ENCODE data around the gene SLAIN2.
"Not testable (repeated sequence)": the region's sequence is repeated elsewhere in the genome, so short reads cannot be mapped to it uniquely, and the experiment has no call there.

Gene SLAIN2

DNA sequence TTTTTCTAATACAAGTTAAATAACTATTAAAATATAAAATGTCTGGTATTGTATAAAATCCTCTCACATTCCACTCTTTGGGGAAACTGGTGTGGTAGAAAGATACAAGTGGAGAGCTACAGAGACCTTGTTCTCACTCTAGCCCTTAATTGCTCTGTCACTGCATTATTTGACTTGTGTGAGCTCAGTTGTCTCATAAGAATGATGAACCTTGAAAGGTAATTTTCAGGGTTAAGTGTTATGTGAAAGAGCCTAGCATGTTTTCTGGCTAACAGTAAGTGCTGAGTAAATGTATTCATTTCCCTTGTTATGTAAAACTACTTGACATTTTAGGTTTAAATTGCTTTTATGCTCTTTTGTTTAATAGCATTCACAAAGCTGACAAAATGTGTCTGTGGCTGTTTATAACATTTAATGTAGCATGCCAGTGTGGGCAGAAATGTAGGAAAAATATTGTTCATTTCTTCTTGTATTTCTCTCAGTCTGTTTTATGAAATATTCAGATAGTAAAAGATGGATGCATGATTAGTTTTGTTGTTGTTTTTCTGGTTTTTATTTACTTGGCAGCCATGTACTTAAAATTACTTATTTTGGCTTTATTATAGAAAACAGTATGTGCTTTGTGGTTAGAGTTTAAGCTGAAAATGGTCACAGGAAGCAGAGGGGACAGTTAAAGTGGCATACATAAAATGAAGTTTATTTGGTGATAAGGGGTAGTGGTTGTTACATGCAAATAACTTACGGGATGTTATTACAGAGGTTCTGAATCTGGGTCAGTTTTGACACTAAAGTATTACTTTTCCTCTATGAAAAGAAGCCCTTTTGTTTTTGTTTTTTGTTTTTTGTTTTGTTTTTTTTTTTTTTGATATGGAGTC, 29.2 kb downstream of the SLAIN2 start:
- no peak for DNase-seq
- no peak for ATAC-seq

DNA sequence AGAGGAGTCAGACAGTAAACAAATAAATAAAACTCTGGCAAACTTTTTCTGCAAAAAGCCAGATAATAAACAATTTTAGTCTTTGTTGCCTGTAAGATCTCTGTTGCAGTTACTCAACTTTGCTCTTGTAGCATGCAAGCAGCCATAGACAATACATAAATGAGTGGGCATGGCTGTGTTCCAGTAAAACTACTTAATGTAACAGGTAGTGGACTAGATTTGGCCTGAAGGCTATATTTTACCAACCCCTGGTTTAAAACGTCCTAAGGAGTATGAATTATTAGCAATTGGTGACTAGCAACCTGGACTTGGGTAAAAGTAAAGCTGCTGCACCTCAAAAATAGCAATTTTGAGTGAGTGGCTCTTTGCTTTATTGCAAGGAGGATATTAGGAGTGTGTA, 30.9 kb downstream of the SLAIN2 start:
- ATAC-seq (no peak), DNase-seq (no peak)

DNA sequence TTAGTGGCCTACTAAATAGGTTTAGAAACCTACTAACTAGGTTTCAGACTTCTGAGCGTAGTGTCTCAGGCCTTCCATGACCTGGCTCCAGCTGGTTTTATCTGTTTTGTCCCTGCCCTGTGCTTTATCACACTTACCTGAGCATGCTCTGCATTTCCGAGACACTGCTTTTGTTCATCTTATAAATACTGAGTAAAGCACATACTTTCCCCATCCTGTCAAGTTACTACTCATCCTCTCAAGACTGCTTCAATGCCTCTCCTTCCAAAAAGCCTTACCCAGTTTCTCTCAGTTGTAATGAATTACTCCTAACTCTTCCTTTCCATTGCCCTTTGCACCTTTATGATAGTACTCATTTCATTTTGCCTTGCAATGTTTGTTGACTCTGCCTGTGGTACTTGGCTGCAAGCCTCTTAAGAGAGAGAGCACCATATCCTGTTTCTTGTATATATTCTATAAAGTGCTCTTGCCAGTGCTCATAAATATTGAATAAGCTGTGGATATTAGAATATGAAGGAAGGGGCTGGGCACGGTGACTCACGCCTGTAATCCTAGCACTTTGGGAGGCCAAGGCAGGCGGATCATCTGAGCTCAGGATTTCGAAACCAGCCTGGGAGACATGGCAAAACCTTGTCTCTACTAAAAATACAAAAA, 34.4 kb downstream of the SLAIN2 start:
- DNase-seq (no peak), ATAC-seq (no peak)

DNA sequence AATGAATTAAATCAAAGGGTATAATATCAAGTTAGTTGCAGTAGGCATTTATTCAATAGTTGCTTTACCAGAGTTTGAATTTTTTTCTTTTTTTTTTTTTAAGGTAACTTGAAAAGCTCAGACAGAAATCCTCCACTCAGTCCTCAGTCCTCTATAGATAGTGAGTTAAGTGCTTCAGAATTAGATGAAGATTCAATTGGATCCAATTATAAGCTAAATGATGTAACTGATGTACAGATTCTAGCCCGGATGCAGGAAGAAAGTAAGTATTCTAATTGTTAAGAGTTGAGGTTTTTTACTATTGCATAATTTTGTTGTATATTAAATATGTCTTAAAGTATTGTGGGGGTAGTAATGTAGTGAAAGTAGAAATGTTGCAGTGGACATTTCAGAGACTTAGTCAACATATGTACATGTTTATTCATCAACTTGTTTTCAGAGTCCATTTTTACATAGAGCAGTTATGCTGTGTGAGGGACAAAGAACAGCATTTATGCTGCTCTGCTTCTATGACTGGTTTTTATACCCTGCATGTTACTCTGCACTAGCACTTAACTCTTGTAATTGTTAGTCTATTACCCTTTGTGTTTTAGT, 38.4 kb downstream of the SLAIN2 start:
- DNase-seq, result no peak
- ATAC-seq, result no peak

DNA sequence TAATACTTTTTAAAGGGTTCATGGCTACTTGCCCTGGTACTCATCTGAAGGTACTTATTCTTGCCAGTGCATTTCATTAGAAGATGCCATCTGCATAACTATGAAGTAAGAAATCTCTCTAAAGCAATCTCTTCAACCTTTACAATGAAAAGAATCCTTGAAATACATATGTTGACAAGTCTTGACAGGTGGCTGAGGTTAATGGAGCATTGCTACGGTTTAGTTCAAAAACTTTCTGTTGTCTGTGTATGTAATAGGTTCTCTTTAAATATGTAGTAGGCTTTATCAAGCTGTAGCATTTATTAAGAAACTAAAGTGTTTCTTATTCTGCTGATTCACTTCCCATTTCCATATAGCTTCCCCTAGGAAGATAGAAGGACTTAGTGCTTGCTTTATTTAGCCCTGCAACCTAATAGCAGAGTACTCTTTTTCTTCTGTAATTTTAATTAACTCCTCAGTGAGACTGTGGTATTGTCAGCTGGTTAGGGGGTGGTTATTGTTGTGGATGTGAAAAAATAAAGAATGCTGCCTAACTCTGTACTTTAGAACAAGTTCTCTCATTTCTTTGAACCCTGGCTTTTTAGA, 39.3 kb downstream of the SLAIN2 start:
- no peak for ATAC-seq
- no peak for DNase-seq

DNA sequence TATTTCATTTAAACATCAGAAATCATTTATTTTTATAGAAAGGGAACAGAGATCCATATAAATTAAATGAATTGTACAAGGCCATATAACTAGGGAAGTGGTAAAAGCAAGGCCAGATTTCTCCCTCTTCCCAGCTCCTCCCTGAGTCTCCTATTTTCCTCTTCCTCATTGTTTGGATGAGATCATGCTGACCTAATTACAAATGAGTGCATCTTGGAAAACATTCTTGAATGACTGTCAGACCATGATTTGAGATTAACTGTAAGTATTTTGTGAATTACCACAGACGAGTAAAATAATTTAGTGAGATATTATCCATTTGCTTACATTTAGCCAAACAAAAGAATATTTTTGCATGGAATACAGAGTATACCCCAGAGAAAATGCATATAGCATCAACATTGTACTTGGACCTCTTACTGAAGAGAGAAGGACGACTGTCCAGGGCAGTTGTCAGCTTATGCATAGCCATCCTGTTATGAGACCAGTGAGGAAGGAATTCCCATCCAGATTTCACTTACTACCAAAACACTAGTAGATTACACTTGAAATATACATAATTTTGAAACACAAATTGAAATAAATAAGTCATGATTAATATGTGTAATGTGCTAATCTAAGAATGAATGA, 47.3 kb downstream of the SLAIN2 start:
- ATAC-seq, result no peak

DNA sequence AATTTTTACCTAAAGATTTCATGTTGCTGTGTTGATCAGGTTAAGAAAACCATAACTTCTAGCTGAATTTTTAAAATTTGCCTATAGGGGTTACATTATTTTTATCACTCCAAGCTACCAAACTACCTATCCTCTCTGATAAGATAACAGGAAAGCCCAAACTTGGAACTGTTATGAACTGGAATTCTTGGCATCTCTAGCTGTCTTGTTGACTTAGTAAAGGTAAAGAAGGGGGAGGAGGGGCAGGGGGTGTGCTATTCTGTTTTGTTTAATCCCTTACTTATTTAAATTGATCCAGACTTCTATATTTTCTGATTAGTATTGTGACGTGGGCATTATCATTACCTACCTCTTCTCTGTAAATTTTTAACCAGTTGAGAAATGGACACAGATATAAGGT, 54.7 kb downstream of the SLAIN2 start:
- ATAC-seq (no peak), DNase-seq (no peak)

More for the DNA sequence above, 47.3 kb downstream of the SLAIN2 start:
- DNase-seq, result no peak

DNA sequence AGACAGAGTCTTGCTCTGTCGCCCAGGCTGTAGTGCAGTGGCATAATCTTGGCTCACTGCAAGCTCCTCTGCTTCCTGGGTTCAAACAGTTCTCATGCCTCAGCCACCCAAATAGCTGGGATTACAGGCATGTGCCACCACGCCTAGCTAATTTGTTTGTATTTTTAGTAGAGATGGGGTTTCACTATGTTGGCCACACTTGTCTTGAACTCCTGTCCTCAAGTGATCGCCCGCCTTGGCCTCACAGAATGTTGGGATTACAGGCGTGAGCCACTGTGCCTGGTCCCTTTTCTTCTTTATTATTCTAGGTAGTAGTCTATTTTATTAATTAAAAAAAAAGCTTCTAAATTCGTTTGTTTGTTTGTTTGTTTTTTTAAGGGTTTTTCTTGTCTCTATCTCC, 59.1 kb downstream of the SLAIN2 start:
- ATAC-seq (no peak), DNase-seq (no peak)

DNA sequence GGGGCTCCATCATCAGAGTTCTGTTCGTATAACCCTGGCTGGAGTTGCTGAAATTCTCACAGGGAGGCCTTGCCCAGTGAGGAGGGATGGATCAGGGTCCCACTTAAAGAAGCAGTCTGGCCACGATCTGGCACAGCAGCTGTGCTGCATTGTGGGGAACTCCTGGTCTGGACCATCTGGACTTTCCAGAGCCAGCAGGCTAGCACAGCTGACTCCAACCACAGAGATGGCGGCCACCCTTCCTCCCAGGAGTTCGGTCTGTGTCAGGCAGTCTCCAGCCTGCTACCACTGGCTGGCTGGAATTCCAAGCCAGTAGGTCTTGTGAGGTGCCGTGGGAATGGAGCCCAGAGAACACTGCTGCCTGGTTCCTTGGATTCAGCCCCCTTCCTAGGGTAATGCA, 62.0 kb downstream of the SLAIN2 start:
- DNase-seq, result no peak

DNA sequence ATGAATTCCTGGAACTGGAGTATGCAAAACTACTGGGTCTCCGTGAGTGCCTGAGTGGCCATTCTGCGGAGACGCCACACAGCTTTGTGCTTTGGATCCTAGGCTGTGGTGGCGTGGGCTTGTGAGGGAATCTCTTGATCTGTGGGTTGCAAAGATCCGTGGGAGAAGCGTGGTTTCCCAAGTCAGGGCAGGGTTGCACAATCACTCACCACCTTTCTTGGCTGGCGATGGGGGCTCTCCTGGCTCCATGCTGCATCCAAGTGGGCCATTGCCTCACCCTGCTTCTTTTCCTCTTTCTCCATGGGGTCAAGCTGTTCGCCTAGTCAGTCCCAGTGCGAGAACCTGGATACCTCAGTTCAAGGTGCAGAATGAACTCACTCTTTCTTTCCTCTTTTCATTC, 62.5 kb downstream of the SLAIN2 start:
- DNase-seq (no peak), ATAC-seq (peak; percentile 14)

More for the DNA sequence above, 62.0 kb downstream of the SLAIN2 start:
- ATAC-seq, result no peak

DNA sequence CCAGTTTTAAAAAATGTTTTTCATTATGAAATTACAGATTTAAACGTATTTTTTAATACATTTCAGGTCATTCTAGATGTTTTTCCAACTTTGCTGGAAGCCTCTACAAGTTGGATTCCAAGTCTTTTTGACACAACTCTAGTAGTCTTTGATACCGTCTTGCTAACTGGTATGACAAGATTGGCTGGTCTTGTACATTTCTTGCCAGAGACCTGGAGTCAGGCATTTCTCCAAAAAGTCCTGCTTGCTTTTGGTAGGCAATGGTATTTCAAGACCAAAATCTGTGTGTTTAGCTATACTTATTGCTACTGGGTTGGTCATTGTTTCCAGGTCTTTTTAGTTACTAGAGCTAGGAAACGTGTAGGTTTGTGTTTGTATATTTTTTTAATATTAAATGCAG, 64.6 kb downstream of the SLAIN2 start:
- no peak for DNase-seq
- ATAC-seq, result no peak

DNA sequence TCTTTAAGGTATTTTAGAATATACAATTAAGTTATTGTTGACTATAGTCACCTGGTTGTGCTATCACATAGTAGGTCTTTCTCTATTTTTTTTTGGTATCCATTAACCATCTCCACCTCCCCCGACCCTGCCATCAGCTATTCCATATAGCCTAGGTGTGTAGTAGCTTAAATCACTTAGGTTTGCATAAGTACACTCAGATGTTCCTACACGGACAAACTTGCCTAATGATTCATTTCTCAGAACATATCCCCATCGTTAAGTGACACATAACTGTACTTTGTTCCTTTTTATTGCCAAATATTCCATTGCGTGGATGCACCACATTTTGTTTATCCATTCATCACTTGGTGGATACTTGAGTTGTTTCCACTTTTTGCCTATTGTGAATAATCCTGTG, 67.9 kb downstream of the SLAIN2 start:
- peak; percentile 23 for ATAC-seq
- no peak for DNase-seq

DNA sequence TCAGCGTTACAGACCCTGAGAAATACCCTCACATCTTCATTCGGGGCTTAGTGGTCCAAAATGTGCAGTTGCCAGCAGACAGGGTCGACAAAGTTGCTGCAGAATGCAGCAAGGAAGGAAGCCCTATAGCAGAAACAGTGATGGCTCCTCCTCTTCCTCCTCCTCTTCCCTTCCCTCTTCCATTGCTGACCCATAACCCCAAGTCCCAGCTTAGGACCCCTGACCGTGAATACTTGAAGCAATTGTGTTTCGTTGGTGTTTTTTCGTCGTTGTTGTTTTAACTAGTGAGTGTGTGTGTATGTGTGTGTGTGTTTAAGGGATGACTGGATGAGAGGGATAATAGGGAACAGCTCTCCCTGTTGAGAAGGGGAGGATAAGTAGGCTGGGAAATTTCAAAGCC, 69.5 kb downstream of the SLAIN2 start:
- no peak for ATAC-seq
- DNase-seq, result no peak

DNA sequence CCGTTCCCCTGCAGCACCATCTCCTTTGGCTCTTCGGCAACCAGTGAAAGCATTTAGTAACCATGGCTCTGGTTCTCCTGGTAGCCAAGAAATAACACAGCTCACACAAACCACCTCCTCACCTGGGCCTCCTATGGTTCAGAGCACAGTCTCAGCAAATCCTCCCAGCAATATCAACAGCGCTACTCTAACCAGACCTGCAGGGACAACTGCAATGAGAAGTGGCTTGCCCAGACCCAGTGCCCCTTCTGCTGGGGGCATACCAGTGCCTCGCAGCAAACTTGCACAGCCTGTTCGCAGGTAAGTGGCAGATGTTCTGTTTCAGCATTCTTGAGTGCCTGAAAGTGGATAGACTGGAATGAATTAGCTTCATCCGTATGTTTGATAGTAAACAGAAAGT, 78.8 kb downstream of the SLAIN2 start:
- ATAC-seq, result no peak
- no peak for DNase-seq

DNA sequence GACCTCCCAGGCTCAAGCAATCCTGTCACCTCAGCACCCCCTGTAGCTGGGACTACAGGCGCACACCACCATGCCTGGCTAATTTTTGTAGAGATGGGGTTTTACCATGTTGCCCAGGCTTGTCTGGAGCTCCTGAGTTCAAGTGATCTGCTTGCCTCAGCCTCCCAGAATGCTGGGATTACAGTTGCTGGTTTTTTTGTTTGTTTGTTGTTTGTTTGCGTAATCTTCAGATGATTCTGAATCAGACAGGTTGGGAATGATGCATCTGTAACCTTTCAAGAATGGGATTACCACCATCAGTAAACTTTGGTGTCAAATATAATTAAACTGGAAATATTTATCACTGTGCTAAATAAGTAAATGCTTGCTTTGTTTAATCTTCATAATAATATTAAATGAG, 79.8 kb downstream of the SLAIN2 start:
- ATAC-seq, result no peak
- DNase-seq, result no peak

DNA sequence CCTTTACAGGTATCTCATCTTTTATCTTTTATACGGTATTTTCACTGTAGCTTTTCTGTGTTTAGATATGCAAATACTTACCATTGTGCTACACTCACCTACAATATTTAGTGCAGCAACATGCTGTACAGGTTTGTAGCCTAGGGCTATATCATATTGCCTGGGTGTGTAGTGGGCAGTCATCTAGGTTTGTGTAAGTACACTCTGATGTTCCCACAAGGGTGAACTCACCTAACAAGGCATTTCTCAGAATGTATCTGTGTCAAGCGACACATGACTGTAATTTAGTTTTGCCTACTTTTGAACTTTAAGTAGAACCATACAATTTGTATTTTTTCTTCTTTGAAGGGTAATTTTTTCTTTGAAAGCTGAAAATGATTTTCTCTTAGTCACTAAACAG, 87.6 kb downstream of the SLAIN2 start:
- no peak for ATAC-seq
- DNase-seq, result no peak

DNA sequence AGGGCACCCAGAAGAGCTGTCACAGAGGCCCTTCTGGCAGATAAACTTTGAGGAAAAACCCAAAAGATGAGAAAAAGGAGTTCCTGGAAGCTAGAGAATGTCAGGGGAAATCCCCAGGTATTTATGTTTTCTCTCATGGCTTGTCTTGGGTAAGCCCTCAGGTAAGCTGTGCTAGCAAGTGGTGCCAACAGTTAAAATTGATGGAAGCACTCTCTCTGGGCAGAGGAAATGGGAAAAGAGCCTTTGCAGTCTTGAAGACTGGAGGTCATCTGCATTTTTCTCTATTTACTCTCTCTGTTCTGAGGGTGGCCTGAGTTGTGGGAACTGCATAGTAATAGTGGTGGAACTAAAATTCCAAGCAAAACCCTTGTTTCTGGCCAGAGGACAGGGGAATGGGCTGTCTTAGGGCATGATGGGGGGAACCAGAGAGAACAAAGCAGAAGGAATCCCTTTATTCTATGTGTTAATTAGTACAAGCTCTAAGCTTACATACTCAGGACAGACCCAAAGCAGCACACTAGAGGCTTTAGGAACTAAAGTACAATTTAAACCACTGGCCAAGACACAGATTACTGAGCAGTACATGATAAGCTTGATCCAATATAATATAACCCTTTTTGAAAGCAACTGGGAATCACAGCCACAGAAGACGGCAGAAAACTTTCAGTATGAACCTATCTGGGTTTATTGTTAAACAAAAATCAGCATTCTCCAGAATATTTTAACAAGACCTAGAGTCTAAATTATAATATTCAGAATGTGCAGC, 88.6 kb downstream of the SLAIN2 start:
- no peak for ATAC-seq
- no peak for DNase-seq

DNA sequence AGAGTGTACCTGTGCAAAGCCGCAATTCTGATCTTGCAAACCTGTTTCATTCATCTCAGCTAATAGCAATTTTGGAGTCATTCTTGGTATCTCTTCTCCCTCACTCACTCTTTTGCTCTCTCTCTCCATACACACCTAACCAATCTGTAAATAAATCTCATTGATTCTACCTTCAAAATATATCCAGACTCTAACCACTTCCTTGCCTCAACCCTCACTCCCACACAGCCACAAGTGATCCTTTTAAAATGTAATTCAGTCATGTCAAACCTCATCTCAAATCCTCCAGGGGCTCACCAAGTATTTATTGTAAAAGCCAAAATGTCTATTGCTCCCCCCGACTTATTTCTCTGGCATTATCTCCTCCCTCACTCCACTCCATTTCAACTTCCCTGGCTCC, 90.1 kb downstream of the SLAIN2 start:
- no peak for DNase-seq
- peak; percentile 46 for ATAC-seq

DNA sequence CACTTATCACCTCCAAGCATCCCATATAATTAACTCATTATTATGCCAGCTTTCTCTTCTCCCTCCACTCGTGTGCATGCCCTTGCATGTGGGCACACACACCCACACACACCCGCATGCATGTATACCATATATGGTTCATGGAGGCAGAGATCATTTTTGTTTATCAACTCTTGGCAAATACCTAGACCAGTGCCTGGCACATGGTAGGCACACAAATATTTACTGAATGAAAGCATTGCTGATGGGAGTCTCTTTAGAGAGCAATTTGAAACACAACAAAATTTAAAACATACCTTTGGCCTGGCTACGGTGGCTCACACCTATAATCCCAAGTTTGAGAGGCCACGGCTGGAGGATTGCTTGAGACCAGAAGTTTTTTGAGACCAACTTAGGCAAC, 90.7 kb downstream of the SLAIN2 start:
- no peak for DNase-seq
- ATAC-seq, result no peak

DNA sequence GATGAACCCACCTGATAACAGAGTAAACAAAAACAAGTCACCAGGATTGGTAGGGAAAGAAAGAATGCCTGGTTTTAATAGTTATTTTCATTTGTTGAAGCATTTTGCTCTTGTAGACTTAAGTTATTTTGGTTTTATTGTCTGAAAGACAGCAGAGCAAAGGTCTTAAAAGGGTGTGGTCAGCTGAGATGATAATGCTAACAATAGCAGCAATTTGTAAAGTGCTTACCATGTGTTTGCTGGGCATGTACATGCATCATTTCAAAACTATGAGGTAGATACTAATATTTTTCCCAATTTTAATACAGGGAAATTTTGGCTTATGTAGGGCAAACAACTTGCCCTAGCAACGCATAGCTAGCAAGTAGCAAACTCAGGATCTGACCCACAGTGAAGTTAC, 95.0 kb downstream of the SLAIN2 start:
- ATAC-seq, result no peak

DNA sequence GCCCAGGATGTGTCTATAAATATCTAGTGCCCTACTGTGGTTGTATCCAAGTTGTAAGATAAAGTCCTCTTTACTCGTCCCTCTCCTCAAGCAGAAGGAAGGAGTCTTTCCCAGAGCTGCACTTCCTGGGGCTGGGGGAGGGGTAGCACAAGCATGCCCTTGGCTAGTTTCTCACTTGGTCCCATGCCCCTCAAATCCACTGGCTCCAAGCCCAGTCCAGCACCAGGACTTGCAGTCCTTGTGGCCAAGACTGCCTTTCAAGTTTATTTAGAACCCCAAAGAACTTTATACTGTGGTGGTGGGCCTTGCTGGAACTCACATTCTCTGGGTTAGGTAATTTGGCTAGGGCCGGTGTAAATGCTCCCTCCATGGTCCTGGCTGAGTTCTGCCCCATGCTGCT, 98.7 kb downstream of the SLAIN2 start:
- ATAC-seq (no peak), DNase-seq (no peak)

More for the DNA sequence above, 95.0 kb downstream of the SLAIN2 start:
- DNase-seq, result no peak

DNA sequence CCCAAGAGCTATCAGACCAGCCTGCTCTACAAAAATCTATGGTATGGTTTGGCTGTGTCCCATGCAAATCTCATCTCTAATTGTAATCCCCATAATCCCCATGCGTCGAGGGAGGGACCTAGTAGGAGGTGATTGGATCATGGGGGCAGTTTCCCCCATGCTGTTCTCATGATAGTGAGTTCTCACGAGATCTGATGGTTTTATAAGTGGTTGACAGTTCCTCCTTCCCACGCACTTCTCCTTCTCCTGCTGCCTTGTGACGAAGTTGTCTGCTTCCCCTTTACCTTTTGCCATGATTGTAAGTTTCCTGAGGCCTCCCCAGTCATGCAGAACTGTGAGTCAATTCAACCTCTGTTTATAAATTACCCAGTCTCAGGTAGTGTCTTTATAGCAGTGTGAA, 99.6 kb downstream of the SLAIN2 start:
- not testable (repeated sequence) for DNase-seq, ATAC-seq

Data from stimulated activated naive CD8-positive, alpha-beta T cell treated with anti-CD3 and anti-CD28 coated beads, Interleukin-15, Interleukin-2, amounts not matched to agents 100 U/mL and 50 U/mL, for 24 hours (primary cell).